Mammary epithelial cell (primary cell): ENCODE results near the gene GHRH.

ENCODE experiments used
- CTCF ChIP-seq, 2 donors: IDR thresholded peaks in 1 of 2; conservative IDR thresholded peaks in 1 of 2; 2 replicates each; pipeline ENCODE4 v1.5.1; 2011 to 2012; ENCODE audit warnings: inconsistent platforms in 2 of 2, low read length in 2 of 2, mild to moderate bottlenecking in 2 of 2, control low read depth in 1 of 2, low read depth in 1 of 2; ENCODE audit not compliant: insufficient read depth in 1 of 2; ENCODE audit errors: extremely low read depth in 1 of 2
- EZH2 ChIP-seq: IDR thresholded peaks from 2 replicates; pipeline ENCODE4 v1.6.1; 2012; ENCODE audit warnings: low read length, inconsistent platforms, borderline replicate concordance

GRCh38 chr20:37263686-37264085 lies 2.1 kb upstream of the GHRH start:
- TF ChIP-seq CTCF (conservative IDR thresholded peaks at IDR 0.05 in 1 of 2, IDR thresholded peaks at IDR 0.05 in 1 of 2; ENCODE audit: extremely low read depth in 1 of 2, insufficient read depth in 1 of 2, low read depth in 1 of 2, low read length in 2 of 2) (no peak), EZH2 (no peak)
